Prostate gland (tissue), 2 donors: ENCODE measurements around the gene OR5B21. TPM values are rescaled to one million over a fixed set of nuclear protein-coding genes. Genes with fewer than 3 reads are reported as not detected.

Experiments
- DNase-seq: peaks from one replicate; pipeline ENCODE4 v3.0.0-alpha.2; 2019; ENCODE audit warnings: low spot score
- H3K27ac ChIP-seq, 2 donors: fragments of 200-600 bp; sonication (generic); 2 replicates each; pipeline ENCODE4 v1.5.1; 2017 to 2019
- H3K27me3 ChIP-seq: fragments of 200-600 bp; sonication (generic); replicated peaks from 2 replicates; pipeline ENCODE4 v1.5.1; 2019; ENCODE audit not compliant: insufficient read depth
- H3K36me3 ChIP-seq, 2 donors: fragments of 200-600 bp; sonication (generic); 1 replicate in 1 of 2; 2 replicates in 1 of 2; pipeline versions ENCODE4 v1.5.1 to v1.8.1; 2017 to 2019
- H3K4me1 ChIP-seq: fragments of 200-600 bp; sonication (generic); replicated peaks from 2 replicates; pipeline ENCODE4 v1.5.1; 2019
- H3K4me3 ChIP-seq, 2 donors: fragments of 200-600 bp; sonication (generic); 2 replicates each; pipeline ENCODE4 v1.5.1; 2017 to 2019
- H3K9me3 ChIP-seq: fragments of 200-600 bp; sonication (generic); 2 replicates; pipeline ENCODE4 v1.5.1; 2017
- POLR2A ChIP-seq: fragments of 450-650 bp; IDR thresholded peaks from one replicate; pipeline ENCODE4 v1.6.1; 2016; ENCODE audit warnings: antibody characterized with exemption, mild to moderate bottlenecking
- POLR2AphosphoS5 ChIP-seq: sonication (generic); formaldehyde crosslinking; IDR thresholded peaks from one replicate; pipeline ENCODE4 v1.6.1; 2017; ENCODE audit warnings: antibody characterized with exemption
- WGBS: methylation state at CpG from one replicate; pipeline ENCODE4 v1.1.5; 2018; 5-methylcytosine and 5-hydroxymethylcytosine counted together
- intact Hi-C: fragments of 100-400 bp; cut with DNase I; formaldehyde crosslinking; loops from one replicate; pipeline ENCODE4 v1.14.2; 2022
- total RNA-seq, 2 donors: library from RNA; depleted of rRNA; stranded (reverse); fragments of >200 nt; gene quantifications; one replicate each; pipeline ENCODE4 v1.1.0, GENCODE V29; 2016
- TF ChIP-seq, protein P1 (sequence below), 4 experiments: fragments of 200-600 bp in 2 of 4; fragments of 450-650 bp in 2 of 4; sonication (generic) in 2 of 4; IDR thresholded peaks; 1 replicate in 3 of 4; 2 replicates in 1 of 4; pipeline ENCODE4 v1.5.1; 2016 to 2019; ENCODE audit warnings: antibody characterized with exemption in 4 of 4, mild to moderate bottlenecking in 2 of 4, moderate library complexity in 2 of 4

OR5B21 gene
- total RNA-seq, 2 donors from 2014 or later, result not detected

DNA sequence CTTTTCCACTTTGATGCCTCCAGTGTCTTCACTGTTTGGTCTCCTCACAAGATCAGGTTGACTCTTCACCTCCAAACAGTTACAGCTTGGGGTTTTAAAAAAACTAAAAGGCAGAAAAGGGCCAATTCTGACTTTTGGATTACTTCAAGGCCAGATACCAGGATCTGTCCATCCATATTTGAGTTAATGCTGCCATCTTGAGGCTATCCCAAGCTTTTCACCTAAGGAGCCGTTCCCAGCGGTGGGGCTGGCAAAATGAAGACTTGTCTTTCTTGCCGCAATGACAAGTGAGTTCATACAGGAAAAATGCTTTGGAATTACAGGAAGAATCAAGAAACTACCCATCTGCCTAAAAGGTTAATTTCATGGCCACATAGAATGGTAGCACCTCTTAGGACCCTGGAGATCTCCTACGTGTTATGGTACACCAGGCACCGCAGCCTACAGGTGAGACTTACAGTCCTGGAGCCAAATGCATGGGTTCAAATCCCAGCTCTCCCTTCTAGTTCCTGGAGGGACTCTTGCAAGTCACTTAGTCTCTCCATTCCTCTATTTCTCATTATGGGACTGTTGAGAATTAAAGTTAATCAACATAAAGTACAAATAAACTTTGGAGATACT lies 6.0 kb upstream of the OR5B21 start:
- no peak for TF ChIP-seq POLR2A
- TF ChIP-seq POLR2AphosphoS5, result peak; percentile 15
- TF ChIP-seq, protein P1, sequence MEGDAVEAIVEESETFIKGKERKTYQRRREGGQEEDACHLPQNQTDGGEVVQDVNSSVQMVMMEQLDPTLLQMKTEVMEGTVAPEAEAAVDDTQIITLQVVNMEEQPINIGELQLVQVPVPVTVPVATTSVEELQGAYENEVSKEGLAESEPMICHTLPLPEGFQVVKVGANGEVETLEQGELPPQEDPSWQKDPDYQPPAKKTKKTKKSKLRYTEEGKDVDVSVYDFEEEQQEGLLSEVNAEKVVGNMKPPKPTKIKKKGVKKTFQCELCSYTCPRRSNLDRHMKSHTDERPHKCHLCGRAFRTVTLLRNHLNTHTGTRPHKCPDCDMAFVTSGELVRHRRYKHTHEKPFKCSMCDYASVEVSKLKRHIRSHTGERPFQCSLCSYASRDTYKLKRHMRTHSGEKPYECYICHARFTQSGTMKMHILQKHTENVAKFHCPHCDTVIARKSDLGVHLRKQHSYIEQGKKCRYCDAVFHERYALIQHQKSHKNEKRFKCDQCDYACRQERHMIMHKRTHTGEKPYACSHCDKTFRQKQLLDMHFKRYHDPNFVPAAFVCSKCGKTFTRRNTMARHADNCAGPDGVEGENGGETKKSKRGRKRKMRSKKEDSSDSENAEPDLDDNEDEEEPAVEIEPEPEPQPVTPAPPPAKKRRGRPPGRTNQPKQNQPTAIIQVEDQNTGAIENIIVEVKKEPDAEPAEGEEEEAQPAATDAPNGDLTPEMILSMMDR (IDR thresholded peaks at IDR 0.05), result peak in 3 of 4 experiments; percentile 38 to 59 (median 53)
- peak; percentile 30 for DNase-seq
- intact Hi-C loops, result loop anchor here (10.0 kb wide), 1 partner anchor 709 kb away; no protein-coding TSS in a partner anchor

DNA sequence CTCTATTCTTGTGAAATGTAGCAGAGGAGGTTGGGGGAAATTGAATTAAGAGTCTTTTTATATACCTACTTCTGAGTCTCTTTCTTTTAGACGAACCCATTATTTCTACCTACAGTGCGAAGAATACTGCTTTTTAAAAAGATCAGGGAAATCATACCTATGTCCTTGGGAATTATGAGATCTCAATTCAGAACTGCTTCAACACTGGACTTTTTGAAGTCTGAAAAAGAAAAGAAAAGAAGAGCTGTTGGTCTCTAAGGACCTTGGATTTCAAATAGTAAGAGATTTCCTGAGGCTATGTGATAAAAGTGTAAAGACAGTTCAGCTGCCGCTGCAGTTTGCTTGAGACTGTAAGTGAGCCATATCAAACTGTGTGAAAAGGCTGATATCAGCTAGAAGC lies 3.7 kb upstream of the OR5B21 start:
- no peak for TF ChIP-seq POLR2A
- TF ChIP-seq, protein P1 (IDR thresholded peaks at IDR 0.05), result no peak
- 85% methylated on average over 3 of the region's 3 CpGs for WGBS
- Histone ChIP-seq H3K27ac (no peak overlapping the region), H3K36me3 (no peaks in the 10 kb centered on the region), H3K4me1 (no peaks in the 10 kb centered on the region), H3K4me3 (no peak overlapping the region), H3K9me3 (no peaks in the 10 kb centered on the region), H3K27me3 (no peaks in the 10 kb centered on the region)
- intact Hi-C loops, result loop anchor here (10.0 kb wide), 1 partner anchor 707 kb away; no protein-coding TSS in a partner anchor
- no peak for DNase-seq

More for the DNA sequence above, 6.0 kb upstream of the OR5B21 start:
- H3K27ac ChIP-seq, result no peak overlapping the region
- no peak overlapping the region for H3K4me3 ChIP-seq
- H3K27me3 ChIP-seq, result no peaks in the 10 kb centered on the region
- WGBS, result 27% methylated on average over 5 of the region's 5 CpGs
- no peaks in the 10 kb centered on the region for H3K4me1 ChIP-seq
- H3K9me3 ChIP-seq, result no peaks in the 10 kb centered on the region
- H3K36me3 ChIP-seq, result no peaks in the 10 kb centered on the region

DNA sequence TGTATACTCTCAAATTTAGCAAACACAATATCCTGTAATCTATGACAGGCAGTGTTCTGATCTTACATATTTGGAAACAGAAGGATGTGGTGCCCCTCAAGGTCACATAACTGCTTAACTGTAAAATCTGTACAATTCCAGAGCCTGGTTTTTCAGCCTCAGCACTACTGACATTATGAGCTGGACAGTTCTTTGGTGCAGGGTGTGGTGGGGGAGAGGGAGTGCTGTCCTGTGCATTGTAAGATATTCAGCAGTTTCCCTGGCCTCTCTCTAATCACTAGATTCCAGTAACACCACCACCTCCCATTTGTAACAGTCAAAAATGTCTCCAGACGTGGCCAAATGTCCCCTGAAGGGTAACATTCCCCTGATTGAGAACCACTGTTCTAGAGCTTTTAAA lies 1.8 kb upstream of the OR5B21 start:
- no peaks in the 10 kb centered on the region for H3K27me3 ChIP-seq
- no peak for DNase-seq
- intact Hi-C loops, result loop anchor here (10.0 kb wide), 1 partner anchor 705 kb away; no protein-coding TSS in a partner anchor
- H3K27ac ChIP-seq, result no peak overlapping the region
- WGBS, result 64% methylated on average over 1 of the region's 1 CpG
- no peak overlapping the region for H3K4me3 ChIP-seq
- H3K9me3 ChIP-seq, result no peaks in the 10 kb centered on the region
- TF ChIP-seq, protein P1 (IDR thresholded peaks at IDR 0.05), result no peak
- TF ChIP-seq POLR2AphosphoS5 (no peak), POLR2A (no peak)
- no peaks in the 10 kb centered on the region for H3K4me1 ChIP-seq
- H3K36me3 ChIP-seq, result no peaks in the 10 kb centered on the region

DNA sequence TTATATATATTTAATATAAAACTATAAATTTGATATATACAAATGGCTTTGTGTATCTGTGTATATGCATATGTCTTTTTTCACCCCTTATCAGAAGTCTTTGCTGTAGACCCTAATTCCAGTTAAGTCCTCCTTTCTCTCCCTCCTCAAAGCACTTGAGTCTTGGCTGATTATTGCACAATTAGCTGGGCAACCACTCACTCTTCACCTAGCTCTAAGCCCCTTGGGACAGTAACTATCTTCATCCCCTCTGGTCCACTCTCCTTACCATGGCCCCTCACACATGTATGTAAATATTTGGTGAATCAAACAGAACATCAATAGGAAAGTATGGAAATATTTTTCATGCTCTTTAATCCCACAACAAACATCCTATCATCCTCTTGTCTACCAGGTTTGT lies 909 bp upstream of the OR5B21 start:
- no peak for DNase-seq
- intact Hi-C loops, result no loop called here
- no peak overlapping the region for H3K4me3 ChIP-seq
- TF ChIP-seq POLR2AphosphoS5 (no peak), POLR2A (no peak)
- TF ChIP-seq, protein P1 (IDR thresholded peaks at IDR 0.05), result no peak
- H3K27ac ChIP-seq, result no peak overlapping the region
- H3K27me3 ChIP-seq, result no peaks in the 10 kb centered on the region
- H3K36me3 ChIP-seq, result no peaks in the 10 kb centered on the region
- H3K9me3 ChIP-seq, result no peaks in the 10 kb centered on the region
- H3K4me1 ChIP-seq, result no peaks in the 10 kb centered on the region

DNA sequence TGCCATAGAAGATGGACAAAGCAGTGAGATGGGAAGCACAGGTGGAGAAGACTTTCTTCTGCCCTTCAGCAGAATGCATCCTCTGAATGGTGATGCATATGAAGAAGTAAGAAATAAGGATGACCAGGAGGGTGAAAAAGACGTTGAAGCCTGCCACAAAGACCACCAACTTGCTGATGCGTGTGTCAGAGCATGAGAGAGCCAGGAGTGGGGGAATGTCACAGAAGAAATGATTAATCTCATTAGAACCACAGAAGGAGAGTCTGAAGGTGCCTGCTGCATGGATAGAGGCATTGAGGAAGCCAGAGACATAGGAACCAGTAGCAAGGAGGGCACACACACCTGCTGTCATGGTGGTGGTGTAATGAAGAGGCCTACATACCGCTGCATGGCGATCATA lies 550 bp downstream of the OR5B21 start:
- no peak for TF ChIP-seq POLR2AphosphoS5
- intact Hi-C loops, result no loop called here

More for the DNA sequence above, 550 bp downstream of the OR5B21 start:
- no peak for DNase-seq
- Histone ChIP-seq H3K36me3 (no peaks in the 10 kb centered on the region), H3K9me3 (no peaks in the 10 kb centered on the region), H3K27me3 (no peaks in the 10 kb centered on the region), H3K4me1 (no peaks in the 10 kb centered on the region), H3K4me3 (no peak overlapping the region), H3K27ac (no peak overlapping the region)
- WGBS, result 94% methylated on average over 4 of the region's 4 CpGs
